Stimulated activated CD4-positive, alpha-beta T cell treated with anti-CD3 and anti-CD28 coated beads, Interleukin-12 subunit alpha, Interleukin-12 subunit beta, amount 100 ng/mL, for 48 hours (primary cell): ENCODE measurements around the gene SLC39A2.
"Not testable (repeated sequence)": the region's sequence is repeated elsewhere in the genome, so short reads cannot be mapped to it uniquely, and the experiment has no call there.

Experiments used
- DNase-seq, 3 donors: peaks; one replicate each; pipeline ENCODE4 v3.0.0-alpha.2; 2020; ENCODE audit warnings: low read depth in 2 of 3, low spot score in 1 of 3

Gene SLC39A2, protein sequence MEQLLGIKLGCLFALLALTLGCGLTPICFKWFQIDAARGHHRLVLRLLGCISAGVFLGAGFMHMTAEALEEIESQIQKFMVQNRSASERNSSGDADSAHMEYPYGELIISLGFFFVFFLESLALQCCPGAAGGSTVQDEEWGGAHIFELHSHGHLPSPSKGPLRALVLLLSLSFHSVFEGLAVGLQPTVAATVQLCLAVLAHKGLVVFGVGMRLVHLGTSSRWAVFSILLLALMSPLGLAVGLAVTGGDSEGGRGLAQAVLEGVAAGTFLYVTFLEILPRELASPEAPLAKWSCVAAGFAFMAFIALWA

DNA sequence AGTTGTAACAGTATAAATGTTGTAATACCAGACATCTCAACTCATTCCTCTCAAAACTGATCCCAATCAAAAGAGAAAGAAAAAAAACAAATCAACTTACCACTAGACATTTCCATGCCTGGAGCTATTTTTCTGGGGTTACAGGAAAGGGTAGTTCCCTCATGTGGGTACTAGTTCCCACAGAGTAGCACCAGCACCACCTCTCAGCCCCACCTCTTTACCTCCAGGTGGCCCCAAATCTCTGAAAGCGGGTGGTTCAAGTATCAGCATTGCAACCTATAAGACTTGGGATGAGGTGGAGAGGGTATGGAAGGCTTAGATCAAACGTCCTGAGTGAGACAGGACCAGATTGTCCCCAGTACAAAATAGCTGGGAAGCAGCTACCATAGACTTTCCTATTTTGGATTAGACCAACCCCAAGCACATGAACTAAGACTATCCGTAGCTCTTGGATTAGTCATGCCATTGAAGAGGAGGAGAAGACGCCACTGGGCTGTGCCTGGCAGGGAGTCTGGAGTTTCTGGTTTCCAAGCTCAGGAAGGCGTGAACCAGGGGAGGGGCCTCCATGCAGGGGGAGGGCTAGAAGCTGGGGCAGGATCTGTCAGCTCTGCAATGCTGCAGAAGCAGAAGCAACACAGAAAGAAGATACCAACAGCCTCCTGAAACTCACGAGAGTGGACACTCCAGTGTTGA is at the start of gene SLC39A2:
SLC39A2 (plus strand) TSS at position 620 of the 693 bp plus-strand sequence. CDS start 154 bp downstream, outside the sequence.
- no peak for DNase-seq

DNA sequence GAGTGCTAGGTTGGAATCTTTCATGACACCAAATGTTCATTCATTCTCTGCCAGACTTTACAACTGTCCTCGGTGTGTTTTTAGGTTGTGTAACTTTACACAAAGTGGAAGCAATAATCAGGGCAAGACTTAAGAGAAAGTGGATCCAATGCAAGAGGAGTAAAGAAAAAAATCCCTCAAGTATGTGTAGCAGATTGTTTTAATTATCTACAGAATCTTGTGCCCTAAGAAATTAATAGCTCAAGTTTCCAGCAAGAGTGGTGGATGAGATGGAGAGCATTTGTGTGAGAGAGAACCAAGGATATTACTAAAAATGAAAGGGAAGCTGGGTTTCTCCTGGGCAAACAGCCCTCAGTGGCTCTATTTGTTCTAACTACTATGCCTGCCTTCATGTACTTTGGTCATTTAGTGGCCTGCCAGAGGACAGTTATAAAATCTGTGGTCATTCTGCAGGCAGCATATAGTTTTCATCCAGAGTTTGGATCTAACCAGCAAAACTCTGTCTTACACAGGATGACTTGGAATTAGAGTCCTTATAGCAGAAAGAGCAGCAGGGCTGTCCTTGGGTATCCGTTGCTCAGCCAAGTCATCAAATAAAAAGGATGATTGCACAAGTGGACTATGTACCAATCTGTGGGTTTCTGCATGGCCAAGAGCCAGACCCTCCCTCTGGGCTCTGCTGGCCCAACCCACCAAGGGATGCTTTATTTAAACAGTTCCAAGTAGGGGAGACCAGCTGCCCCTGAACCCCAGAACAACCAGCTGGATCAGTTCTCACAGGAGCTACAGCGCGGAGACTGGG is 44.2 kb upstream of the SLC39A2 start, which contains the start of gene RNASE2:
RNASE2 (plus strand) TSS at position 752 of the 802 bp plus-strand sequence. CDS start 285 bp downstream, outside the sequence.
- not testable (repeated sequence) for DNase-seq

DNA sequence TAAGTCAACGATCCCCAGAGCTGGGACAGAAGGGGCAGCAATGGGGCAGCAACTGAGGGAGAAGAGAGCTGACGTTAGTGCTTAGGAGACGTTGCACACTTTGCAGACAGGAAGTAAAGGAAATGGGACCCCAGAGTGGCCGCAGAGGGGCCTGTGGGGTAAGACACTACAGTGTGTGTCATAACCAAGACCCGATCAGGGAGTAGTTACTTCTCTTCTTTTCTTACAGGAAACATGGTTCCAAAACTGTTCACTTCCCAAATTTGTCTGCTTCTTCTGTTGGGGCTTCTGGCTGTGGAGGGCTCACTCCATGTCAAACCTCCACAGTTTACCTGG is 43.6 kb upstream of the SLC39A2 start:
- not testable (repeated sequence) for DNase-seq

DNA sequence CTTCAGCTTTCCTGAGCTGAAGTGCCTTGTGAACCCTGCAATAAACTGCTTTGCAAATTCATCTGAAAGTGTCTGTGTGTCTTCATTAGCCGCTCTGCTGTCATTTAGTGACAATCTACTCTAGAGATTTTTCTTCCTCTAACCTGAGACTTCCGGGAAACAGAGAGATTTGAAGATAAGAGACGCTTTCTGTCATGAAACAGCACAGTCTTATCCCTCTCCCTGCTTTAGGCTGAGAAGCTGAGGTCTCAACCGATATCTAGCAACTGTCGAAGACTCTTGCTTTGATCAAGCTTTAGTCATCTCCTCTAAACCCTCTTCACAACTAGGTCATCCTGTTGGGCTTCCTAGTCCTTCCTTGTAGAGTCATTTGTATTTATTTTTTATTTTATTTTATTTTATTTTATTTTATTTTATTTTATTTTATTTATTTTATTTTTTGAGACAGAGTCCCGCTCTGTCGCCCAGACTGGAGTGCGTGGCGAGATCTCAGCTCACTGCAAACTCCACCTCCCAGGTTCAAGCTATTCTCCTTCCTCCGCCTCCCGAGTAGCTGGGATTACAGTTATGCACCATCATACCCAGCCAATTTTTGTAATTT is 42.6 kb upstream of the SLC39A2 start:
- DNase-seq: no peak

DNA sequence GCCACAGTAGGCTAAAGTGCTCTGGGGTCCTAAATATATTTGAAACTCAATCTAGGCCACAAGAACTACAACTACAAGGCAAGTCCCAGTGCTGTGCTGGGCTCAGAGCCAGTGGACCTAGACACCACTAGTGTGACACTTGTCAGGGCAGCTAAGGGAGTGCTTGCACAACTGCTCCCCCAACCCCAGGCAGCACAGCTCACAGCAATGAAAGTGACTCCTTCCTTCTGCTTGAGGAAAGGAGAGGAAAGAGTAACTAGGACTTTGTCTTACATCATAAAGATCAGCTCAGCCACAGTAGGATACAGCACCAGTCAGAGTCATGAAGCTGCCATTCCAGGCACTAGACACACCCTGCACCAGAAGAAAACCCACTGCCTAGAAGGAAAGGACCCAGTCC is 40.1 kb upstream of the SLC39A2 start:
- not testable (repeated sequence) for DNase-seq

DNA sequence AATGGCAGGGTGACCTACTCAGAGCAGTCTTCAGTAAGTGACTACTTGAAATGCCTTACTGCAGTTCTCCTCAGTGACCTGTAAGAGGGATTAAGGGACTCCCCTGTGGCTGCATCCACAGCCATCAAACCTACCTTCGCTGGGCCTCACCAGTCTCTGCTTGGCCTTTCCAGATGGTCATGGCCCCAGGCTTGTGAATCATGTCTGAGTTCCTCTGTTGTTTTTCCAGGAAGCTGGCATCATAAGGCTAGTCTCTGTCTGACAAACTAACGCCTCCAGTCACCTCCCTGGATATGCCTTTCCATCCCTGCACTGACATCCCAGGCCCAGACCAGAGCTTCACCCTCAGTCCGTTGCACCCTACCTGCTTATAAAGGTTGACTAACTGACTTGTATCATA is 29.8 kb upstream of the SLC39A2 start:
- no peak for DNase-seq

DNA sequence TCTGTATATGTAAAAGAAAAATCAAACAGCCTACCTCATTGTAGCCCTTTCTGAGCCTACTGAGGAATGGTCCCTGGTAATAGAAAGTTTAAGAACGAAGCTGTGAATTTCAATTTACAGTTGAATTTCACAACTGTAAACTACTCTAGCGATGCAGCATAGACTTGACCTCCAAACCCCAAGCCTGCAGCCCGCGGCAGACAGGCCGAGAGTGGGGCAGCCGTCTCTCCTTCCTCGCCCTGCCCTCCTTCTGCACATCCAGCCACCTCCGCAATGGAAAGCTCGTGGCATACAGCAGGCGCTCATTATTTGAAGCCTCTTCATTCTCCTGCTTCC is 28.5 kb upstream of the SLC39A2 start:
- no peak for DNase-seq

DNA sequence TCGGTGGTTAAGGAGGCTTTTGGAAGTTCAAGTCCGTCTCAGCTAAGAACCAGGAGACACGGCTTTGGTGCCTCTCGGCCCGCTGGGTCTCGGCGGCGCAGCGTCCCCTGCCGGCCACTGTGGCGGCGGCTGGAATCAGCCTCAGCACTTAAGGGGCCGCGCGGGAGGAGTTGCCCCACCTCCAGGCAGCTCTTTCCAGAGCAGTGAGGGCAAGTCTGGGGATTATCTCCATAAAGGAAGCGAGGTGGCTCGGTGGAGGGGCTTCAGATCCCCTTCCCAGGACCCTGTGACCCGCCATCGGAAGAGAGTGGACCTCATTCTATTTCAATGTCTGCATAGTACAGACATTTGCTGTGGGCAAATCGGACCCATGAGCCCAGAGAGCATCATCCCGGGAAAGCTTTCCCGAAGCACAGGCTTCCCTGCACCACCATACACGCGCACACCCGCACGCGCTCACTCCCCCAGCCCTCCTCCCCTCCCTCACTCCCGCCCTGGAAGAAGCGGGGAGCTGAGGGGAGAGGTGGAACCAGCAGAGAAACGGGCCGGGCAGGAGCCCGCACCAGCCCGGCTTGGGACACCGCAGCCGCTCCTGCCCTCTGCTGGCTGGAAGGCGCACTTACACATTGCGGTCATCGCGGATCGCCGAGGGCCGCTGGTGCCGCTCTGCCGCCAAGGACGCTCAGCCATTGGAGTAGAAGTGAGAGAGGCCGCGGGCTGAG is 27.9 kb upstream of the SLC39A2 start:
- DNase-seq: peak; percentile 64 to 80 (median 74)

DNA sequence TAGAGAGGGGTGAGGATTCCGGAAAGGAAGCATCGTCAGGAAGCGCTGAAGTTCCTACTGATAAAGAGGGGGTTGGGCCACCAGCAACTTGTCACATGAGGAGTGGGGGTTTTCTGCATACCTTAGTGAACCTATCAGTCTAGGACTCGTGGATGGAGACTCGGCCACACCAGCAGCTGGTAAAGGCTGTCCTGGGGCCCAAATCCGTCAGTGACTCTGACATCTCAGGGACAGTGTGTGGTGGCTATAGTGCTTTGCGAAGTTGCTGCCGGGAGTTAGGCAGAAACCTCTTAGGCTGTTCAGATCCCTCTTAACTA is 27.4 kb upstream of the SLC39A2 start:
- no peak for DNase-seq

DNA sequence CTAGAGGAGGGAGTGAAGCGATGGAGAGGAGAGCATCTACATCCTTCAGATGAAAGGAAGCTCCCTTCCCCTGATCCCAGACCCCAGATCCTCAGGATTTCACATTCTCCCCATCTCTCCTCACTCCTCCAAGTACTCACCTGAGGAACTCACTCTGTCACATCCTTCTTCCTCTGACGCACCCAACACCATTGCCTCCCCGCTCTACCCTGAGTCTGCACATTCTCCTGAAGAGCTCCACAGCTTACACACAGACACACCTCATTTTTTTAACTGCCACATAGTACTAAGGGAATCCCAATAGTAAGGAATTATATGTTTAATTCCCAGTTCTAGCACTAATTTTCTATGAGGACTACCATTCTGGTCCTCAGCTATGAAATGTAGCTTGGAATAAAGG is 25.6 kb upstream of the SLC39A2 start:
- DNase-seq: no peak

DNA sequence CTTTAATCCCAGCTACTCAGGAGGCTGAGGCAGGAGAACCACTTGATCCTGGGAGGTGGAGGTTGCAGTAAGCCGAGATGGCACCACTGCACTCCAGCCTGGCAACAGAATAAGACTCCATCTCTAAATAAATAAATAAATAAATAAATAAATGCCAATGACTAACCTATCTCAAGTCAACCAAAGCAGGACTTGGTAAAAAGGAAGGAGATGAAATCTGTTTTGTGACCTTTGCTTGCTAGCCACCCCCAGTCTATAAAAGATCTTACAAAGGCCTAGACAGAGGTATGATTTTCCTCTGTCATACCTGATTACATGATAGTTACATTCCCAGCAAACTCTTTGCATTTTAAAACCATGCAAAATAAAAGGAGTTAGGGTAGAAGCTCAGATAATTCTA is 22.8 kb upstream of the SLC39A2 start:
- no peak for DNase-seq

DNA sequence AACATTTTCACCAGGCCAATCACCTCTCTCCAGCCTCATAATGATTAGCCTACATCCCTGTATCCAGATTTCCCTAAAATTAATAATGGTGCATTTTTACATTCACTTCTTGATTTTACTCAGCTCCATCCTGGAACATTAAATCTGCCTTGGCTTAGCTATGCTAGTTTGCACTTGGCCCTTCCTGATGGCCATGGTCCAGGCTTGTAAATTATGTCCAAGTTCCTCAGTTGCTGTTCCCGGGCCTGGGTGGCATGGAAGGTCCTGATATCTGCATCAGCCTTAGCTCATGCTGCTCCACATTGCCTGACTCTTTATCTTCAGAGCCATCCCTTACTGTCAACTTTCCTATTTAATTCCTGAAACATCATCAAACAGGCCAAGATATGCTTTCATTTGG is 20.4 kb upstream of the SLC39A2 start:
- DNase-seq: no peak

DNA sequence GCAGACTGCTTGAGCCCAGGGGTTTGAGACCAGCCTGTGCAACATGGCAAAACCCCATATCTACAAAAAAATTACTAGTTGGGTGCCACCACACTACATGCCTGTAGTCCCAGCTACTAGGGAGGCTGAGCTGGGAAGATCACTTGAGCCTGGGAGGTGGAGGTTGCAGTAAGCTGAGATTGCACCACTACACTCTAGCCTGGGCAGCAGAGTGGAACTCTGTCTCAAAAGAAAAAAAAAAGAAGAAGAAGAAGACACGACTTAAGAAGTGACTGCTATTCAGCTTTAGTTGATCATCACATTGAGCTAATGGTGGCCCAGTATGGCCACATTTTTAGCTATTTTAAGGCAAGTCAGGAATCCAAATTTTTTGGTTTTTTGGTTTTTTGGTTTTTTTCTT is 18.2 kb upstream of the SLC39A2 start:
- DNase-seq: no peak

DNA sequence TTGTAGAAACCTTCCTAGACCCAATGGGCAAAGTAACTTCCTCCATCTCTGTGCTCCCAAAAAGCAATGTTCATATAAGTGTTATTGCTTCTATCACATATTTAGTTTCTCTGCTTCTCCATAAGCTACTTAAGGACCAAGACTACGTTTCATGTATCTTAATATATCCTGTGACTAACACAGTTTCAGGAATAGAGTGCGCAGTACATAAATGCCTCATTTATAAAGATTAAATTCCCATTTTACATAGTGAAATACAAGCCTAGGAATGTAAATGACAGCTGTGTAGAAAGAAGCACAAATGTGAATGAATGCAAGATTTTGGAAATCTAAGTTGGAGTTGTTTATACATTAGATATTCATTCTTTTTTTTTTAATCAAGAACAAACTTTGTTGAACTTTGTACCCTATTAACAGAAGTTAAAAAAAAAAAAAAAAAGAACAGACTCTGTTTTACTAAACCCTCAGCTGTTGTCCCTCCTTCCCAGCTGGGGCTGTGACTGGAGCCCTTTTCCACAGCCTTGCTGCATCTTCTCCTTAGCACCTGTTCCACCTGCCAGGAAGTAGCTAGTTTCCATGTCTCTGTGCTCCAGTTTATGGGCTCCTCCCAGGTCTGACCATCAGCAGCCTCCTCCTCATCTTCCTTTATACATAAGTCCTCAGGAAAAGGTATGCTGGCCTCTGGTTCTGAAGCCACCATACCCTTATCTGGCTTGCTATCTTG is 16.3 kb upstream of the SLC39A2 start:
- no peak for DNase-seq

DNA sequence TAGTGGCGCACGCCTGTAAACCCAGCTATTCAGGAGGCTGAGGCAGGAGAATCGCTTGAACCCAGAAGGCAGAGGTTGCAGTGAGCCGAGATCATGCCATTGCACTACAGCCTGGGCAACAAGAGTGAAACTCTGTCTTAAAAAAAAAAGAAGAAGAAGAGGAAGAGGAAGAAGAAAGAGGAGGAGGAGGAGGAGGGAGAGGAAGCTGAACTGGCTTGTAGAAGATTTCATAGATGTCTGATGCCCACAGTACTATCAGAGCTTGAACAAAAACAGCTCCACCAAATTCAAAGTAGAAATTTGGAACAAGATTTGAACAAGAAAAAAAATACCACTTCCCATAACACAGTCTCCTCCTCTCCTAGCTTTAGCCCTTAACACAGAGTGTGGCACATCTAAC is 13.4 kb upstream of the SLC39A2 start:
- not testable (repeated sequence) for DNase-seq

DNA sequence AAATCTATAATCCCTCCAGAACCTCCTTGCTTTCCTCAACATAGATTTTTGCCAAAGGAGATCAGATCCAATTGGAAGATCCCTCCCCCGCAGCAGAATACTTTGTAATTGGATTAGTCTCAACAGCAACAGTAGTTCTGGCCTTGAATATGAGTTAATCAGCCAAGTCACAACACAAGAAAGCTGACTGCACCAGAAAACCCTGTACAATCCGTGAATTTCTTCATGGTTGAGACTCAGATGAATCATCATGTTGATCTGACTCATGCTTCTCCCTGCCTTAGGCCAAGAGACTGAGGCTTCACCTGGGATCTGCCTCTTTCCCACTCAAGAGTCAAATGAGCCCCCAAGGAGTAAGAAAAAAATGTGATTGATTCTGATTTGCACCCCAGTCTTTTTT is 12.3 kb upstream of the SLC39A2 start:
- no peak for DNase-seq

DNA sequence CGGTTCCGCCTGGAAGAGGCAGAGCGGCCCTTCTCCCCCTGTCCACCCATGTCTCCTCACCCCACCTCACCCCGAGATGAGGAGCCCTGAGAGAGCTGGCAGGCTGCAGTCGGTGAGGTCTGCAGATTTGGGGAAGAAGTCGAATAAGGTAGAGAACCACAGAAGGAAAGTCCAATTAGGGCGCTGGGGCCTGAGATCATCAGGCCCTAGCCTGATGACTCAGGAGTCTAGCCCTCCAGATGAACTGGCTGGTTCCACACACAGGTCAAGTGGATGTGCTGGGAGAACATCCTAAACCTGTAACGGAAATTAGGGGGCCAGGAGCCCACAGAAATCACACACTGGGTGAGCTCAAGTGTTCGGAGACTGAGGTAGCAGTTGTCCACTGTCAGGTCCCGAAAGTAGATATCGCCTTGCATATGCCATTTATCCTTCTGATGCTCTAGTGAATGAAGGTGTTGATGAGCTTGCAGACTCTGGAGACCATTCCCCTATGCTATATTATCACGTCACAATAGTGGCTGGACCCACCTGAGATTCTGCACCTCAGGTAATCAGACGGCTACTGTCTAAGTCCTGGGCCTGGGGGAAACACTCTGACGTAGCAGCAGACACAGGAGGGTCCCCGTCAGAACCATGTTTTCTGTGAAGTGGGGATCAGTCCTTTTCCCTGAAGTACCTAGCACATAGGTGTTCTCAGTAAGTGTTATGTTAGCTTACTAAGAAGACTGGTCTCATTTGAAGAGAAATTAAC is 10.2 kb upstream of the SLC39A2 start:
- DNase-seq: no peak

DNA sequence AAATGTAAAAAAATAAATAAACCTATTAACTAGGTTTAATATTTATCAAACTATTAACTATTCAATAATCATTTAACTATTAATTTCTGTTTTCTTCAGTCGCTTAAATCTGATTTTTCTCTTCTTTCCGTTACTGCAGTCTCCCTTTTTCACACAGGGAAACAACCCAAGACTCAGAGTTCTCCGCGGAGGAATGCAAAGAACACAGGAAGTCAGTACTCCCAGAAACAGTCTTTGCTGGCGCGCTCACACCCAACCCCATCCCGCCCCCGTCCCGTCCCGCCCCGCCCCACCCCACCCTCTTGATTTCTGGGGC is 9.7 kb upstream of the SLC39A2 start:
- DNase-seq: no peak

DNA sequence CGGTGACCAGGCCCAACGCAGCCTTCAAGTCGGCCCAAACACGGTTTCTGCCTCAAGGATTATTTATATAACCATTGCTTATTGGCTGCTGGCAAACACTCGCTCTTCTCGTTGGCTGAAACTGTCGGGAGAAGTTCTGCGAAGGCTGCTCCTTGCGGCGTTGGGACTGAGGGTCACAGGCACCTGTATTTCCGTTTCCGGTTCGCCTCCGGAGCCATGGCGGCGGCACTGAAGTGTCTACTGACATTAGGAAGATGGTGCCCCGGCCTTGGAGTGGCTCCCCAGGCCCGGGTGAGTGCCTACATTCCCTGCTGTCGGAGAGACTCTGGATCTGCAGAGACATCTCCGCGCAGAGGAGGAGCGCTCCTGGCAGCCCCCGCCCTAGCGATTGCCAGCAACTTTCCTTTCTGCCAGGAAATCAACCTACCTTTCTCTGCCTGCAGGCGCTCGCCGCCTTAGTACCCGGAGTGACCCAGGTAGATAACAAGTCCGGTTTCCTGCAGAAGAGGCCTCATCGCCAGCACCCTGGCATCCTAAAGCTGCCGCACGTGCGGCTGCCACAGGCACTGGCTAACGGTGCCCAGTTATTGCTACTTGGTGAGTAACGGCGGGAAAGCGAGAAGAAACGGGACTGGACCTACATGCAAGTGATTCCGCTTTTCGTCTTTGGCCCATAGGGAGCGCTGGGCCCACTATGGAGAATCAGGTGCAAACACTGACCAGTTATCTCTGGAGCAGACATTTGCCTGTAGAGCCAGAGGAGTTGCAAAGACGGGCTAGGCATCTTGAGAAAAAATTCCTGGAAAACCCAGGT is 9.1 kb upstream of the SLC39A2 start, which contains the start of gene METTL17:
METTL17 (plus strand) TSS at position 194 of the 814 bp plus-strand sequence; CDS start at position 217, 23 bp downstream.
- peak; percentile 75 to 84 (median 82) for DNase-seq
